ENCODE measurements around the gene LIMCH1. TPM values are rescaled to one million over a fixed set of nuclear protein-coding genes. Genes with fewer than 3 reads are reported as not detected.
"Not testable (repeated sequence)": the region's sequence is repeated elsewhere in the genome, so short reads cannot be mapped to it uniquely, and the experiment has no call there.

Gene LIMCH1
- polyA plus RNA-seq, 1 of the 3 experiments (the other 2 are of a cell fraction): 1.2 TPM

DNA sequence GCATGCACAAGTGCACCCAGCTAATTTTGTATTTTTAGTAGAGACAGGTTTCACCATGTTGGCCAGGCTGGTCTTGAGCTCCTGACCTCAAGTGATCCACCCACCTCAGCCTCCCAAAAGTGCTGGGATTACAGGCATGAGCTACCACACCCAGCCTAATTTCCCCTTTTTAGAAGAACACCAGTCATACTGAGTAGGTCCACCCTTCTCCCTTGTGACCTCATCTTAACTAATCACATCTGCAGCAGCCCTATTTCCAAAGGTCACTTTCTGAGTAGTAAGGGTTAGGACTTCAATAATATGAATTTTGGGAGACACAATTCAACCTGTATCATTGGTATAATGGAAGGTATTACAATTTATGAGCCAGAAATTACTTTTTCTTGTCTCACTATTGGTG, 113.2 kb downstream of the LIMCH1 start:
- H3K9me2 ChIP-seq; H3K27me3 ChIP-seq (ENCODE audit: insufficient read depth); H3K4me1 ChIP-seq (ENCODE audit: control insufficient read depth in 1 of 2, insufficient read depth in 2 of 2, low read depth in 1 of 2, low read length in 1 of 2); H3K4me3 ChIP-seq (ENCODE audit: low read depth in 2 of 2, low read length in 1 of 2); H3F3A ChIP-seq (replicated peaks; ENCODE audit: insufficient read depth); H3K9ac ChIP-seq; H3K4me2 ChIP-seq; H2AFZ ChIP-seq (ENCODE audit: low read depth); H3K27ac ChIP-seq (ENCODE audit: low read depth in 2 of 2, low read length in 1 of 2); H3K9me3 ChIP-seq; H3K79me2 ChIP-seq (ENCODE audit: insufficient read depth); H3K36me3 ChIP-seq (replicated peaks in 1 of 2; ENCODE audit: control insufficient read depth in 1 of 2, insufficient read depth in 2 of 2, low read length in 1 of 2); H4K20me1 ChIP-seq (ENCODE audit: insufficient read depth); DNase-seq: not testable (repeated sequence)
- ChIA-PET CTCF (interaction anchor here (0.7 to 2.6 kb wide), 2 partner anchors 11 to 96 kb away, joined by 3 to 8 read pairs; no protein-coding TSS in a partner anchor), POLR2A (interaction anchor here (0.6 kb wide), 1 partner anchor 169 kb away, joined by 3 read pairs; no protein-coding TSS in a partner anchor)

DNA sequence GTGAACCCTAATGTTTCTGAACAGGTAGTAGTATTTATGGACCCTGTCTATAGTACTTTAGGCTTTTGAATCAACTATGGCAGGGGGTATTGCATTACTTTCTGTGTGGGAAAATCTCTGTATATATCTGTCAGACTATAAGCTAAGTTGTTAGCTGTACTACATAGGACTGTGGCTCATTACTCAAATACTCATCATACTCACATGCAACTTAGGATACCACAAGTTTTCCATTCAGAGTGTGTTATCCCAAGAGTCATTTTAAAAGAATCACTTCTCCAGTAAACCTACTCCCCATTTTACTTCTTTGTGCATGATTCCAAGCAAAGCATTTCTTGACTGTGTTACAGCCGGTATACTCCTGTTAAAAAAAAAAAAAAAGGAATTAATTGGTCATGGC, 115.0 kb downstream of the LIMCH1 start:
- no peak for DNase-seq
- H4K20me1 ChIP-seq (ENCODE audit: insufficient read depth): no peaks in the 10 kb centered on the region
- H3K27me3 ChIP-seq (ENCODE audit: insufficient read depth): no peaks in the 10 kb centered on the region
- peaks cover 0 to under 1% of the 10 kb centered on the region in 2 experiments for H3K36me3 ChIP-seq (replicated peaks in 1 of 2; ENCODE audit: control insufficient read depth in 1 of 2, insufficient read depth in 2 of 2, low read length in 1 of 2)
- ChIA-PET POLR2A (no interaction called here), CTCF (interaction anchor here (1.0 kb wide), 1 partner anchor 8 kb away, joined by 3 read pairs; no protein-coding TSS in a partner anchor)
- H3K79me2 ChIP-seq (ENCODE audit: insufficient read depth): no peaks in the 10 kb centered on the region
- no peak overlapping the region for H3K9ac ChIP-seq
- no peaks in the 10 kb centered on the region for H3K9me3 ChIP-seq
- no peak overlapping the region for H3K4me2 ChIP-seq
- H2AFZ ChIP-seq (ENCODE audit: low read depth): no peak overlapping the region
- peaks cover 0 to 3% of the 10 kb centered on the region in 2 experiments; a peak in 1 of 4 replicates for H3K4me1 ChIP-seq (ENCODE audit: control insufficient read depth in 1 of 2, insufficient read depth in 2 of 2, low read depth in 1 of 2, low read length in 1 of 2)
- WGBS (ENCODE audit: low lambda C conversion rate): 63% methylated on average over 1 of the region's 1 CpG
- TF ChIP-seq NRF1 (IDR thresholded peaks at IDR 0.05; ENCODE audit: low read depth, low read length): no peak
- TF ChIP-seq NFIC (IDR thresholded peaks at IDR 0.05; ENCODE audit: borderline replicate concordance): no peak
- no peak for TF ChIP-seq RCOR1 (IDR thresholded peaks at IDR 0.05; ENCODE audit: low read length)
- no peak for TF ChIP-seq SMC3 (IDR thresholded peaks at IDR 0.05; ENCODE audit: low read depth, low read length)
- no peak for TF ChIP-seq SIN3A (IDR thresholded peaks at IDR 0.05; ENCODE audit: borderline replicate concordance, low read depth, low read length)
- no peak for TF ChIP-seq CHD2 (IDR thresholded peaks at IDR 0.05; ENCODE audit: low read length, partially characterized antibody)
- no peak for TF ChIP-seq RFX5 (IDR thresholded peaks at IDR 0.05; ENCODE audit: low read length)
- no peak for TF ChIP-seq MEF2A (IDR thresholded peaks at IDR 0.05; ENCODE audit: borderline replicate concordance, low read depth)
- TF ChIP-seq, protein P1, sequence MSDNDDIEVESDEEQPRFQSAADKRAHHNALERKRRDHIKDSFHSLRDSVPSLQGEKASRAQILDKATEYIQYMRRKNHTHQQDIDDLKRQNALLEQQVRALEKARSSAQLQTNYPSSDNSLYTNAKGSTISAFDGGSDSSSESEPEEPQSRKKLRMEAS (IDR thresholded peaks at IDR 0.05; ENCODE audit: low read depth): no peak
- no peak for TF ChIP-seq EZH2phosphoT487 (IDR thresholded peaks at IDR 0.05; ENCODE audit: borderline replicate concordance, low read depth)
- TF ChIP-seq MXI1 (IDR thresholded peaks at IDR 0.05; ENCODE audit: low read depth, low read length): no peak
- TF ChIP-seq RAD21 (IDR thresholded peaks at IDR 0.05; ENCODE audit: low read length): no peak
- no peak for TF ChIP-seq GATA2 (CRISPR knock-in tag; IDR thresholded peaks at IDR 0.05)
- no peak for TF ChIP-seq POLR2AphosphoS5 (IDR thresholded peaks at IDR 0.05; ENCODE audit: low read depth, low read length)
- no peak for TF ChIP-seq FOXM1 (IDR thresholded peaks at IDR 0.05; ENCODE audit: low read depth)
- TF ChIP-seq TAF1 (IDR thresholded peaks at IDR 0.05; ENCODE audit: borderline replicate concordance, low read depth, low read length): no peak
- TF ChIP-seq, protein P2, sequence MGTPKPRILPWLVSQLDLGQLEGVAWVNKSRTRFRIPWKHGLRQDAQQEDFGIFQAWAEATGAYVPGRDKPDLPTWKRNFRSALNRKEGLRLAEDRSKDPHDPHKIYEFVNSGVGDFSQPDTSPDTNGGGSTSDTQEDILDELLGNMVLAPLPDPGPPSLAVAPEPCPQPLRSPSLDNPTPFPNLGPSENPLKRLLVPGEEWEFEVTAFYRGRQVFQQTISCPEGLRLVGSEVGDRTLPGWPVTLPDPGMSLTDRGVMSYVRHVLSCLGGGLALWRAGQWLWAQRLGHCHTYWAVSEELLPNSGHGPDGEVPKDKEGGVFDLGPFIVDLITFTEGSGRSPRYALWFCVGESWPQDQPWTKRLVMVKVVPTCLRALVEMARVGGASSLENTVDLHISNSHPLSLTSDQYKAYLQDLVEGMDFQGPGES (IDR thresholded peaks at IDR 0.05; ENCODE audit: low read depth, low read length): no peak
- TF ChIP-seq, protein P3, sequence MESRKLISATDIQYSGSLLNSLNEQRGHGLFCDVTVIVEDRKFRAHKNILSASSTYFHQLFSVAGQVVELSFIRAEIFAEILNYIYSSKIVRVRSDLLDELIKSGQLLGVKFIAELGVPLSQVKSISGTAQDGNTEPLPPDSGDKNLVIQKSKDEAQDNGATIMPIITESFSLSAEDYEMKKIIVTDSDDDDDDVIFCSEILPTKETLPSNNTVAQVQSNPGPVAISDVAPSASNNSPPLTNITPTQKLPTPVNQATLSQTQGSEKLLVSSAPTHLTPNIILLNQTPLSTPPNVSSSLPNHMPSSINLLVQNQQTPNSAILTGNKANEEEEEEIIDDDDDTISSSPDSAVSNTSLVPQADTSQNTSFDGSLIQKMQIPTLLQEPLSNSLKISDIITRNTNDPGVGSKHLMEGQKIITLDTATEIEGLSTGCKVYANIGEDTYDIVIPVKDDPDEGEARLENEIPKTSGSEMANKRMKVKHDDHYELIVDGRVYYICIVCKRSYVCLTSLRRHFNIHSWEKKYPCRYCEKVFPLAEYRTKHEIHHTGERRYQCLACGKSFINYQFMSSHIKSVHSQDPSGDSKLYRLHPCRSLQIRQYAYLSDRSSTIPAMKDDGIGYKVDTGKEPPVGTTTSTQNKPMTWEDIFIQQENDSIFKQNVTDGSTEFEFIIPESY (IDR thresholded peaks at IDR 0.05; ENCODE audit: borderline replicate concordance, low read depth): no peak
- no peak overlapping the region for H3K27ac ChIP-seq (ENCODE audit: low read depth in 2 of 2, low read length in 1 of 2)
- no peaks in the 10 kb centered on the region for H3K9me2 ChIP-seq
- no peak overlapping the region for H3K4me3 ChIP-seq (ENCODE audit: low read depth in 2 of 2, low read length in 1 of 2)
- H3F3A ChIP-seq (replicated peaks; ENCODE audit: insufficient read depth): no peaks in the 10 kb centered on the region
